HepG2 (cell line): Measurements from ENCODE around the gene C2orf42. TPM values are rescaled to one million over a fixed set of nuclear protein-coding genes. Genes with fewer than 3 reads are reported as not detected.

Source experiments
- ARNTL ChIP-seq: sonication (generic); formaldehyde crosslinking; IDR thresholded peaks from 2 replicates; pipeline ENCODE4 v1.4.0; 2020; ENCODE audit warnings: mild to moderate bottlenecking, missing genetic modification reagents
- DPF2 ChIP-seq: sonication (generic); formaldehyde crosslinking; IDR thresholded peaks from 2 replicates; pipeline ENCODE4 v1.4.0; 2020; ENCODE audit warnings: mild to moderate bottlenecking, low read depth, missing genetic modification reagents, borderline replicate concordance
- GFI1 ChIP-seq: sonication (generic); formaldehyde crosslinking; IDR thresholded peaks from 2 replicates; pipeline ENCODE4 v1.5.0; 2020; ENCODE audit warnings: missing genetic modification reagents, mild to moderate bottlenecking, borderline replicate concordance
- IKZF4 ChIP-seq: sonication (generic); formaldehyde crosslinking; IDR thresholded peaks from 2 replicates; pipeline ENCODE4 v1.5.1; 2020; ENCODE audit warnings: borderline replicate concordance, mild to moderate bottlenecking, low read depth, missing genetic modification reagents; ENCODE audit errors: not compliant biosample characterization
- KAT2B ChIP-seq: fragments of 150-350 bp; IDR thresholded peaks from 2 replicates; pipeline ENCODE4 v1.6.1; 2014; ENCODE audit warnings: low read depth, low read length, borderline replicate concordance
- MBD4 ChIP-seq: IDR thresholded peaks from 2 replicates; pipeline ENCODE4 v1.6.1; 2012; ENCODE audit warnings: low read length, inconsistent platforms, borderline replicate concordance
- NFYC ChIP-seq: IDR thresholded peaks from 2 replicates; pipeline ENCODE4 v1.6.1; 2016; ENCODE audit warnings: missing genetic modification reagents, missing compliant biosample characterization
- TOE1 ChIP-seq: sonication (generic); formaldehyde crosslinking; IDR thresholded peaks from 2 replicates; pipeline ENCODE4 v1.4.0; 2020; ENCODE audit warnings: mild to moderate bottlenecking, missing genetic modification reagents
- ZNF333 ChIP-seq: sonication (generic); formaldehyde crosslinking; IDR thresholded peaks from 2 replicates; pipeline ENCODE4 v1.4.0; 2020; ENCODE audit warnings: mild to moderate bottlenecking, missing genetic modification reagents, borderline replicate concordance
- ZNF34 ChIP-seq: sonication (generic); formaldehyde crosslinking; IDR thresholded peaks from 2 replicates; pipeline ENCODE4 v1.4.0; 2020; ENCODE audit warnings: mild to moderate bottlenecking, missing genetic modification reagents, borderline replicate concordance
- ZNF567 ChIP-seq: sonication (generic); formaldehyde crosslinking; IDR thresholded peaks from 2 replicates; pipeline ENCODE4 v1.8.1; 2023; ENCODE audit warnings: mild to moderate bottlenecking, missing genetic modification reagents, borderline replicate concordance
- ZNF772 ChIP-seq: sonication (generic); formaldehyde crosslinking; IDR thresholded peaks from 2 replicates; pipeline ENCODE4 v1.5.0; 2020; ENCODE audit warnings: mild to moderate bottlenecking, missing genetic modification reagents
- polyA plus RNA-seq, 8 experiments: library from polyadenylated mRNA; depleted of rRNA in 3 of 8; stranded (reverse) in 7 of 8; unstranded in 1 of 8; fragments of >200 nt; fragmentation: Illumina TruSeq in 4 of 8; extraction: Trizol in 4 of 8; gene quantifications; 2 replicates each; pipeline versions ENCODE4 v1.2.1 to v1.2.3, GENCODE V29; 2011 to 2016; ENCODE audit warnings: low read depth in 4 of 8, missing spikeins in 1 of 8, mixed read lengths in 1 of 8; ENCODE audit not compliant: insufficient read depth in 1 of 8
- total RNA-seq, 5 experiments: library from RNA; depleted of rRNA; stranded (reverse); fragments of >200 nt; fragmentation: Illumina TruSeq; extraction: Trizol; gene quantifications; 2 replicates each; pipeline ENCODE4 v1.2.3, GENCODE V29; 2016; ENCODE audit warnings: low read depth in 1 of 5
- TF ChIP-seq, protein P1 (sequence below): sonication (generic); formaldehyde crosslinking; IDR thresholded peaks from 2 replicates; pipeline ENCODE4 v1.4.0; 2020; ENCODE audit warnings: mild to moderate bottlenecking, missing genetic modification reagents
- TF ChIP-seq, protein P2 (sequence below): sonication (generic); formaldehyde crosslinking; IDR thresholded peaks from 2 replicates; pipeline ENCODE4 v1.4.0; 2020; ENCODE audit warnings: missing genetic modification reagents, borderline replicate concordance
- TF ChIP-seq, protein P3 (sequence below): sonication (generic); formaldehyde crosslinking; IDR thresholded peaks from 2 replicates; pipeline ENCODE4 v1.5.1; 2020; ENCODE audit warnings: mild to moderate bottlenecking, missing genetic modification reagents, borderline replicate concordance
- TF ChIP-seq, protein P4 (sequence below): sonication (generic); formaldehyde crosslinking; IDR thresholded peaks from 2 replicates; pipeline ENCODE4 v1.5.0; 2020; ENCODE audit warnings: missing genetic modification reagents, mild to moderate bottlenecking, borderline replicate concordance
- TF ChIP-seq, protein P5 (sequence below): sonication (generic); formaldehyde crosslinking; IDR thresholded peaks from 2 replicates; pipeline ENCODE4 v1.4.0; 2020; ENCODE audit warnings: missing genetic modification reagents

C2orf42 gene
- total and polyA plus RNA-seq, 2 of the 13 experiments (the other 11 are each of a cell fraction or from before 2014, with no cell fraction given): 9.3 to 9.9 TPM

DNA sequence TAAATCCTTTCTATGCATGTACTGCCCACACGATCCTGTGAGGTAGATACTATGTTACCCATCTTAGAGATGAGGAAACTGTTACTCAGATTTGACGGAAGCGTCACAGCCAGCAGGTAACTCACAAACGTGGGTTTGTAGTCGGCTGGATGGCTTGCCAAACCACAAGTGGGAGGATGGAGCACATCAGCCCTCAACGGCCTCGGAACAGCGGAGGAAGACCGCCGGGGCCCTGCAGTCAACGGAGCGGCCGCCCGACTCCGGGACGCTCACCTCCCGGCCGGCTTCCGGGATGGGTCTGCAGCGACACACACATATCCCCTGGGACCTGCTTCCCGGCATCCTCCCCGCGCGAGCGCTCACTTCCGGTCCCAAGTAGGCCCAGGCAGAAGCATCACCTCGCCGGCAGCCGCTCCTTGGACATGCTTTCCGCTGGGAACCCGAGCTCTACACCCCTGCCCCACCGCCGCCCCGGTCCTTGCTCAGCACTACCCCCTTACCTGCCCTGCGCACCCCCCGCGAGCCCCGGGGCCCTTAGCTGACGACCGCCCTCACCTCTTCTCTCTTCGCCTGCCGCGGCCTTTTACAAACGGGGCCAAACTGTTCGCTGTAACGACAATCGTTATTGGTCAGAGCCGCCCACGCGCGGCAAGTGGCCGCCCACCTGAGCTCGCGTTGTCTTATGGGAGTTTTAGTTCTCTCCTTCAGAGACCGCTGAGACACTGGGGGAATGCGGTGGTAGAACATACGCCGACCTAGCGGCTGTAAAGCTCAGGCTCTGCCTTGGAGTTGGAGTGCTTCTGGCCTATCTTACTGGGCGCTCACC lies at the start of gene C2orf42 (continued):
- TF ChIP-seq, protein P1, sequence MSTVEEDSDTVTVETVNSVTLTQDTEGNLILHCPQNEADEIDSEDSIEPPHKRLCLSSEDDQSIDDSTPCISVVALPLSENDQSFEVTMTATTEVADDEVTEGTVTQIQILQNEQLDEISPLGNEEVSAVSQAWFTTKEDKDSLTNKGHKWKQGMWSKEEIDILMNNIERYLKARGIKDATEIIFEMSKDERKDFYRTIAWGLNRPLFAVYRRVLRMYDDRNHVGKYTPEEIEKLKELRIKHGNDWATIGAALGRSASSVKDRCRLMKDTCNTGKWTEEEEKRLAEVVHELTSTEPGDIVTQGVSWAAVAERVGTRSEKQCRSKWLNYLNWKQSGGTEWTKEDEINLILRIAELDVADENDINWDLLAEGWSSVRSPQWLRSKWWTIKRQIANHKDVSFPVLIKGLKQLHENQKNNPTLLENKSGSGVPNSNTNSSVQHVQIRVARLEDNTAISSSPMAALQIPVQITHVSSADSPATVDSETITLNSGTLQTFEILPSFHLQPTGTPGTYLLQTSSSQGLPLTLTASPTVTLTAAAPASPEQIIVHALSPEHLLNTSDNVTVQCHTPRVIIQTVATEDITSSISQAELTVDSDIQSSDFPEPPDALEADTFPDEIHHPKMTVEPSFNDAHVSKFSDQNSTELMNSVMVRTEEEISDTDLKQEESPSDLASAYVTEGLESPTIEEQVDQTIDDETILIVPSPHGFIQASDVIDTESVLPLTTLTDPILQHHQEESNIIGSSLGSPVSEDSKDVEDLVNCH (CRISPR knock-in tag): no peak
- TF ChIP-seq KAT2B (no peak), ARNTL (CRISPR knock-in tag) (no peak; the same call in none of the 2 replicates), DPF2 (CRISPR knock-in tag) (no peak), NFYC (CRISPR knock-in tag) (peak; percentile 94), MBD4 (no peak), GFI1 (peak; percentile 71), ZNF772 (CRISPR knock-in tag) (peak; percentile 79), IKZF4 (CRISPR knock-in tag) (peak; percentile 77), ZNF34 (CRISPR knock-in tag) (peak; percentile 98; the same call in 1 of the 2 replicates), ZNF333 (CRISPR knock-in tag) (peak; percentile 91; the same call in 1 of the 2 replicates), TOE1 (peak; percentile 70), ZNF567 (CRISPR knock-in tag) (peak; percentile 96)
- TF ChIP-seq, protein P2, sequence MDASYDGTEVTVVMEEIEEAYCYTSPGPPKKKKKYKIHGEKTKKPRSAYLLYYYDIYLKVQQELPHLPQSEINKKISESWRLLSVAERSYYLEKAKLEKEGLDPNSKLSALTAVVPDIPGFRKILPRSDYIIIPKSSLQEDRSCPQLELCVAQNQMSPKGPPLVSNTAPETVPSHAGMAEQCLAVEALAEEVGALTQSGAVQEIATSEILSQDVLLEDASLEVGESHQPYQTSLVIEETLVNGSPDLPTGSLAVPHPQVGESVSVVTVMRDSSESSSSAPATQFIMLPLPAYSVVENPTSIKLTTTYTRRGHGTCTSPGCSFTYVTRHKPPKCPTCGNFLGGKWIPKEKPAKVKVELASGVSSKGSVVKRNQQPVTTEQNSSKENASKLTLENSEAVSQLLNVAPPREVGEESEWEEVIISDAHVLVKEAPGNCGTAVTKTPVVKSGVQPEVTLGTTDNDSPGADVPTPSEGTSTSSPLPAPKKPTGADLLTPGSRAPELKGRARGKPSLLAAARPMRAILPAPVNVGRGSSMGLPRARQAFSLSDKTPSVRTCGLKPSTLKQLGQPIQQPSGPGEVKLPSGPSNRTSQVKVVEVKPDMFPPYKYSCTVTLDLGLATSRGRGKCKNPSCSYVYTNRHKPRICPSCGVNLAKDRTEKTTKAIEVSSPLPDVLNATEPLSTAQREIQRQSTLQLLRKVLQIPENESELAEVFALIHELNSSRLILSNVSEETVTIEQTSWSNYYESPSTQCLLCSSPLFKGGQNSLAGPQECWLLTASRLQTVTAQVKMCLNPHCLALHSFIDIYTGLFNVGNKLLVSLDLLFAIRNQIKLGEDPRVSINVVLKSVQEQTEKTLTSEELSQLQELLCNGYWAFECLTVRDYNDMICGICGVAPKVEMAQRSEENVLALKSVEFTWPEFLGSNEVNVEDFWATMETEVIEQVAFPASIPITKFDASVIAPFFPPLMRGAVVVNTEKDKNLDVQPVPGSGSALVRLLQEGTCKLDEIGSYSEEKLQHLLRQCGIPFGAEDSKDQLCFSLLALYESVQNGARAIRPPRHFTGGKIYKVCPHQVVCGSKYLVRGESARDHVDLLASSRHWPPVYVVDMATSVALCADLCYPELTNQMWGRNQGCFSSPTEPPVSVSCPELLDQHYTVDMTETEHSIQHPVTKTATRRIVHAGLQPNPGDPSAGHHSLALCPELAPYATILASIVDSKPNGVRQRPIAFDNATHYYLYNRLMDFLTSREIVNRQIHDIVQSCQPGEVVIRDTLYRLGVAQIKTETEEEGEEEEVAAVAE (CRISPR knock-in tag): peak; percentile 93
- TF ChIP-seq, protein P3, sequence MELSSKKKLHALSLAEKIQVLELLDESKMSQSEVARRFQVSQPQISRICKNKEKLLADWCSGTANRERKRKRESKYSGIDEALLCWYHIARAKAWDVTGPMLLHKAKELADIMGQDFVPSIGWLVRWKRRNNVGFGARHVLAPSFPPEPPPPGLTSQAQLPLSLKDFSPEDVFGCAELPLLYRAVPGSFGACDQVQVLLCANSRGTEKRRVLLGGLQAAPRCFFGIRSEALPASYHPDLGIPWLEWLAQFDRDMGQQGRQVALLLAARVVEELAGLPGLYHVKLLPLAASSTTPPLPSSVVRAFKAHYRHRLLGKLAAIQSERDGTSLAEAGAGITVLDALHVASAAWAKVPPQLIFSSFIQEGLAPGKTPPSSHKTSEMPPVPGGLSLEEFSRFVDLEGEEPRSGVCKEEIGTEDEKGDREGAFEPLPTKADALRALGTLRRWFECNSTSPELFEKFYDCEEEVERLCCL: peak; percentile 84; the same call in 1 of the 2 replicates
- TF ChIP-seq, protein P4, sequence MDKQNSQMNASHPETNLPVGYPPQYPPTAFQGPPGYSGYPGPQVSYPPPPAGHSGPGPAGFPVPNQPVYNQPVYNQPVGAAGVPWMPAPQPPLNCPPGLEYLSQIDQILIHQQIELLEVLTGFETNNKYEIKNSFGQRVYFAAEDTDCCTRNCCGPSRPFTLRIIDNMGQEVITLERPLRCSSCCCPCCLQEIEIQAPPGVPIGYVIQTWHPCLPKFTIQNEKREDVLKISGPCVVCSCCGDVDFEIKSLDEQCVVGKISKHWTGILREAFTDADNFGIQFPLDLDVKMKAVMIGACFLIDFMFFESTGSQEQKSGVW (CRISPR knock-in tag): no peak
- TF ChIP-seq, protein P5, sequence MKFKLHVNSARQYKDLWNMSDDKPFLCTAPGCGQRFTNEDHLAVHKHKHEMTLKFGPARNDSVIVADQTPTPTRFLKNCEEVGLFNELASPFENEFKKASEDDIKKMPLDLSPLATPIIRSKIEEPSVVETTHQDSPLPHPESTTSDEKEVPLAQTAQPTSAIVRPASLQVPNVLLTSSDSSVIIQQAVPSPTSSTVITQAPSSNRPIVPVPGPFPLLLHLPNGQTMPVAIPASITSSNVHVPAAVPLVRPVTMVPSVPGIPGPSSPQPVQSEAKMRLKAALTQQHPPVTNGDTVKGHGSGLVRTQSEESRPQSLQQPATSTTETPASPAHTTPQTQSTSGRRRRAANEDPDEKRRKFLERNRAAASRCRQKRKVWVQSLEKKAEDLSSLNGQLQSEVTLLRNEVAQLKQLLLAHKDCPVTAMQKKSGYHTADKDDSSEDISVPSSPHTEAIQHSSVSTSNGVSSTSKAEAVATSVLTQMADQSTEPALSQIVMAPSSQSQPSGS (CRISPR knock-in tag): peak; percentile 75; the same call in 1 of the 2 replicates
